Pancreas (tissue), 10 donors: Measurements from ENCODE around the gene ELF4. TPM values are rescaled to one million over a fixed set of nuclear protein-coding genes. Genes with fewer than 3 reads are reported as not detected.
"Not testable (repeated sequence)": the region's sequence is repeated elsewhere in the genome, so short reads cannot be mapped to it uniquely, and the experiment has no call there.

Experiments
- ATAC-seq, 4 donors: fragments of 200-7000 bp; cut with Tn5 transposase; one replicate each; pipeline versions ENCODE4 v1.8.0 to v1.9.1; 2020; ENCODE audit warnings: mild to moderate bottlenecking in 4 of 4, moderate library complexity in 4 of 4
- DNase-seq, 6 donors: peaks; one replicate each; pipeline ENCODE4 v3.0.0-alpha.2; 2020
- FAIRE-seq: peaks from 2 replicates; lab custom pipeline; 2012; peaks lifted over from hg19 to GRCh38; lab: Jason Lieb, UNC
- H3K27ac ChIP-seq, 4 donors: fragments of 200-600 bp; sonication (generic); 1 replicate in 3 of 4; 2 replicates in 1 of 4; pipeline versions ENCODE4 v1.5.0 to v1.8.0; 2020
- H3K27me3 ChIP-seq, 4 donors: fragments of 200-600 bp; one replicate each; pipeline ENCODE4 v1.8.0; 2021
- H3K36me3 ChIP-seq, 3 donors: fragments of 200-600 bp; sonication (generic) in 1 of 3; one replicate each; pipeline versions ENCODE4 v1.5.0 to v1.8.0; 2020 to 2021
- H3K4me1 ChIP-seq, 3 donors: fragments of 200-600 bp; one replicate each; pipeline ENCODE4 v1.8.0; 2021
- H3K4me3 ChIP-seq, 4 donors: fragments of 200-600 bp; sonication (generic) in 2 of 4; one replicate each; pipeline versions ENCODE4 v1.5.0 to v1.8.0; 2020 to 2021
- H3K9me3 ChIP-seq, 4 donors: fragments of 200-600 bp; one replicate each; pipeline ENCODE4 v1.8.0; 2021
- CTCF ChIP-seq, 4 donors: fragments of 200-600 bp; sonication (generic) in 3 of 4; IDR thresholded peaks; one replicate each; pipeline versions ENCODE4 v1.5.0 to v1.8.0; 2021; ENCODE audit warnings: antibody characterized with exemption in 4 of 4
- WGBS, 2 donors: extraction: QIAGEN DNeasy Blood & Tissue Kit; methylation state at CpG; one replicate each; pipeline ENCODE4 v1.1.7; 2013; 5-methylcytosine and 5-hydroxymethylcytosine counted together
- intact Hi-C, 3 donors: fragments of 100-400 bp; cut with DNase I; formaldehyde crosslinking; loops; one replicate each; pipeline versions ENCODE4 v1.11.1 to v1.14.2; 2022
- polyA plus RNA-seq, 2 donors: library from polyadenylated mRNA; stranded (reverse); fragments of 200-250 nt; gene quantifications; one replicate each; pipeline ENCODE4 v1.2.3, GENCODE V29; 2013
- total RNA-seq, 6 donors: library from RNA; stranded (reverse); fragmentation: NEBNext Ultra II Directional in 4 of 6; extraction: Animal tissue kit (Norgen Biotek cat#: 25700) in 4 of 6; gene quantifications; one replicate each; pipeline versions ENCODE4 v1.2.1 to v1.2.4, GENCODE V29; 2021 to 2023
- donor health status: healthy with polysubstance abuse.
- donor health status: DM: no; HTN: no; CAD: no; lungs with moderate emphysema.
- donor health status: DM: no; HTN: no; CAD: no.
- donor health status: control.
- donor health status: control.
- donor health status: Bipolar disorder and iron deficiency.
- donor health status: DM: yes; HTN: yes; CAD: no.
- donor health status: DM: no; HTN: no; CAD: no.
- donor health status: DM: no; HTN: no; CAD: no.
- donor health status: DM: yes; HTN: yes; CAD: no.

Gene ELF4
- total and polyA plus RNA-seq, 8 donors: 1.1 to 4.6 (median 2.0) TPM

DNA sequence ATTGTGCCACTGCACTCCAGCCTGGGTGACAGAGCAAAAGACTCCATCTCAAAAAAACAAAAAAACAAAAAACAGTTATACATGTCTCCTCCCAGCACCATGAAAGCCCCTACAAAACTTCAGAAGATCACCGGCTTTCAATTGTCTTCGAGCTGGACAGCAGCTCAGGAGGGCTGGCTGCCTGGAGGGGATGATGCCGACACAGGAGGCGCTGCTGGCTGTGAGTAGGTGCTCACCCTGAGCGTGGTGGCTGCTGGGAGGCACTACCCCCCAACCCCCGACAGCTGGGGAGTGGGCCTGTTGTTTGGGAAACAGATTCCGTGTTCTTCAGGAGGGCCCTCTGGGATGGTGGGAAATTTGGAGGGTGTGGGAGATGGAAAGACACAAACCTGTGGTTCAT is 6.9 kb upstream of the ELF4 start:
- H3K4me1 ChIP-seq: no peaks in the 10 kb centered on the region
- no peaks in the 10 kb centered on the region for H3K9me3 ChIP-seq
- no peaks in the 10 kb centered on the region for H3K27me3 ChIP-seq
- FAIRE-seq (no peak), ATAC-seq (no peak), DNase-seq (no peak)
- H3K27ac ChIP-seq: no peak overlapping the region
- intact Hi-C loops: no loop called here
- WGBS, 2 donors: 62 to 83% methylated on average over 7 of the region's 7 CpGs
- H3K4me3 ChIP-seq: no peak overlapping the region
- no peaks in the 10 kb centered on the region for H3K36me3 ChIP-seq
- no peak for TF ChIP-seq CTCF (IDR thresholded peaks at IDR 0.05)

- H3K4me1 ChIP-seq, intact Hi-C loops, ATAC-seq, H3K9me3 ChIP-seq, DNase-seq, H3K27ac ChIP-seq, H3K36me3 ChIP-seq, H3K4me3 ChIP-seq, FAIRE-seq, H3K27me3 ChIP-seq: not testable (repeated sequence)
- WGBS, 2 donors: 79 to 81% methylated on average over 10 of the region's 10 CpGs
Measured at GRCh38 chrX:130115119-130115885, 5.0 kb upstream of the ELF4 start.

DNA sequence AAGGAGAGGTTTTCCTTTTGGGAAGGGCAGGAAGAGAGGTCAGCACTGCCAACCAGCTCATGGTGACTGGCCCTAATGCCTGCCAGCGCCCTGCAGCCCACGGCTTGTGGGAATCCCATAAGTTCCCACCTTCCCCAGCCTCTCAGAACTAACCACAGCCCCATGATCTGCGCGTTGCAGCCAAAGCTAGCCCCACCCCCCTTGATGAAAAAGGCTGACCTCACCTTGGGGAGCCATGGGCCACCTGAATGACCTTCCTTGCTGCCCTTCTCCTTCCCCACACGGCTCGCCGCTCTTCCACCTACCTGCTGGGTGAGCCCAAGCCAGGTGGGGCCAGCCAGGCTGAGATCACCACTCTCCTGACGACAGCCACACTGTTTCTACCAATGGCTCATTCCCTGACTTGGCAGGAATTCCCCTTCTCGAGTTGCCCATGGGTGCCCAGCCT is 3.9 kb upstream of the ELF4 start:
- no peak overlapping the region for H3K27ac ChIP-seq
- ATAC-seq (peak in 3 of 4 donors; percentile 28 to 64 (median 28)), DNase-seq (no peak), FAIRE-seq (no peak)
- H3K27me3 ChIP-seq: no peaks in the 10 kb centered on the region
- no peak for TF ChIP-seq CTCF (IDR thresholded peaks at IDR 0.05)
- H3K4me3 ChIP-seq: no peak overlapping the region
- no peaks in the 10 kb centered on the region for H3K9me3 ChIP-seq
- intact Hi-C loops: no loop called here
- no peaks in the 10 kb centered on the region for H3K4me1 ChIP-seq
- H3K36me3 ChIP-seq: no peaks in the 10 kb centered on the region
- WGBS, 2 donors: 45 to 54% methylated on average over 9 of the region's 9 CpGs

GRCh38 chrX:130111220-130112154 is 1.2 kb upstream of the ELF4 start:
- ATAC-seq (no peak), DNase-seq (no peak), FAIRE-seq (no peak)
- TF ChIP-seq CTCF (IDR thresholded peaks at IDR 0.05): no peak
- H3K36me3 ChIP-seq: no peaks in the 10 kb centered on the region
- H3K27me3 ChIP-seq: no peaks in the 10 kb centered on the region
- no peaks in the 10 kb centered on the region for H3K9me3 ChIP-seq
- intact Hi-C loops: no loop called here
- H3K4me1 ChIP-seq: no peaks in the 10 kb centered on the region
- H3K27ac ChIP-seq: no peak overlapping the region
- peak overlapping the region in 2 of 4 donors; percentile 23 to 52 for H3K4me3 ChIP-seq
- 59 to 63% methylated on average over 40 to 43 of the region's 43 CpGs for WGBS, 2 donors
